K562 (cell line): ENCODE results near the gene GRK3. TPM values are rescaled to one million over a fixed set of nuclear protein-coding genes. Genes with fewer than 3 reads are reported as not detected.

Experiments used
- ATAC-seq: fragments of 200-7000 bp; cut with Tn5 transposase; 3 replicates; pipeline ENCODE4 v1.9.1; 2020; ENCODE audit warnings: moderate library complexity
- BruUV-seq: library from RNA; stranded (reverse); fragments of 400-500 nt; replicated peaks from 2 replicates; lab custom pipeline; 2021; lab: Mats Ljungman, UMichigan
- CTCF ChIA-PET: fragments of 300-600 bp; formaldehyde crosslinking; extraction: SDS; loops from one replicate; lab custom pipeline; 2021; ENCODE audit warnings: low intra/inter-chr PET ratio; lab: Yijun Ruan, JAX
- POLR2A ChIA-PET: fragments of 300-600, 350-650 bp; sonication (Branson Sonifier 250); formaldehyde crosslinking; extraction: SDS; loops from one replicate; lab custom pipeline; 2021; ENCODE audit warnings: antibody characterized with exemption, inconsistent platforms; lab: Yijun Ruan, JAX
- DNase-seq, 4 experiments: peaks; one replicate each; pipeline versions ENCODE4 v3.0.0 to v3.0.0-alpha.2; 2011 to 2018; ENCODE audit warnings: low spot score in 3 of 4, mixed read lengths in 3 of 4; ENCODE audit errors: extremely low read depth in 1 of 4
- FAIRE-seq: peaks from 2 replicates; lab custom pipeline; 2011; peaks lifted over from hg19 to GRCh38; lab: Jason Lieb, UNC
- H2AFZ ChIP-seq: 2 replicates; pipeline ENCODE4 v1.6.0; 2011; ENCODE audit warnings: low read depth, low read length, control low read depth, inconsistent platforms
- H3K27ac ChIP-seq: fragments of 200-600 bp; 3 replicates; pipeline ENCODE4 v1.8.0; 2011; ENCODE audit warnings: low read depth, mild to moderate bottlenecking, control low read depth, inconsistent platforms, low read length, moderate library complexity, mixed read lengths; ENCODE audit errors: extremely low read depth
- H3K27me3 ChIP-seq, 2 experiments: fragments of 300-600 bp in 1 of 2; 2 replicates in 1 of 2; 3 replicates in 1 of 2; pipeline versions ENCODE4 v1.6.0 to v1.8.0; 2011; ENCODE audit warnings: inconsistent platforms in 2 of 2, low read length in 2 of 2, mild to moderate bottlenecking in 1 of 2, mixed read lengths in 1 of 2, moderate library complexity in 1 of 2; ENCODE audit not compliant: control insufficient read depth in 2 of 2, insufficient read depth in 2 of 2
- H3K36me3 ChIP-seq: fragments of 300-600 bp; 3 replicates; pipeline ENCODE4 v1.8.0; 2011; ENCODE audit warnings: mild to moderate bottlenecking, low read length, inconsistent platforms; ENCODE audit not compliant: control insufficient read depth, insufficient read depth
- H3K4me1 ChIP-seq, 2 experiments: fragments of 200-600 bp in 1 of 2; replicated peaks in 1 of 2; 2 replicates in 1 of 2; 3 replicates in 1 of 2; pipeline versions ENCODE4 v1.5.1 to v1.8.0; 2011; ENCODE audit warnings: inconsistent platforms in 2 of 2, low read length in 2 of 2, mild to moderate bottlenecking in 1 of 2, mixed read lengths in 1 of 2, moderate library complexity in 1 of 2; ENCODE audit not compliant: control insufficient read depth in 2 of 2, insufficient read depth in 2 of 2
- H3K4me2 ChIP-seq: 2 replicates; pipeline ENCODE4 v1.6.1; 2011; ENCODE audit warnings: low read length, control low read depth, inconsistent platforms, mixed read lengths; ENCODE audit not compliant: insufficient read depth
- H3K4me3 ChIP-seq: fragments of 200-600 bp; sonication (generic), shearing (Covaris generic); 2 replicates; pipeline ENCODE4 v1.5.1; 2016; ENCODE audit warnings: control low read depth, inconsistent platforms
- H3K79me2 ChIP-seq: fragments of 200-600 bp; 3 replicates; pipeline ENCODE4 v1.8.0; 2011; ENCODE audit warnings: low read length, inconsistent platforms; ENCODE audit not compliant: control insufficient read depth, insufficient read depth
- H3K9ac ChIP-seq, 2 experiments: 2 replicates each; pipeline versions ENCODE4 v1.6.0 to v1.6.1; 2011; ENCODE audit warnings: low read depth in 2 of 2, low read length in 2 of 2, control low read depth in 1 of 2, inconsistent platforms in 1 of 2, mild to moderate bottlenecking in 1 of 2, mixed read lengths in 1 of 2; ENCODE audit not compliant: insufficient read depth in 1 of 2
- H3K9me1 ChIP-seq: one replicate; pipeline ENCODE4 v1.6.0; 2011; ENCODE audit warnings: inconsistent platforms, mild to moderate bottlenecking, low read length, moderate library complexity; ENCODE audit not compliant: control insufficient read depth, insufficient read depth
- H3K9me3 ChIP-seq: replicated peaks from 2 replicates; pipeline ENCODE4 v1.5.1; 2011; ENCODE audit warnings: low read depth, low read length, inconsistent platforms; ENCODE audit not compliant: control insufficient read depth, insufficient read depth
- H4K20me1 ChIP-seq: replicated peaks from 2 replicates; pipeline ENCODE4 v1.6.1; 2011; ENCODE audit warnings: low read length, inconsistent platforms, mixed read lengths; ENCODE audit not compliant: control insufficient read depth, insufficient read depth
- CAMTA2 ChIP-seq: fragments of 250-450 bp; sonication (Bioruptor Pico); conservative IDR thresholded peaks from 2 replicates; pipeline ENCODE4 v1.5.1; 2022
- CBX1 ChIP-seq: sonication (generic); IDR thresholded peaks from 2 replicates; pipeline ENCODE4 v1.6.1; 2016; ENCODE audit warnings: antibody characterized with exemption, low read depth, mild to moderate bottlenecking
- FOXJ2 ChIP-seq: fragments of 200-800 bp; sonication (Bioruptor generic); IDR thresholded peaks from 2 replicates; pipeline ENCODE4 v1.6.1; 2016; ENCODE audit warnings: missing genetic modification characterization, missing compliant biosample characterization
- GABPB2 ChIP-seq: fragments of 250-450 bp; sonication (Bioruptor Pico); conservative IDR thresholded peaks from 2 replicates; pipeline ENCODE4 v1.5.1; 2021; ENCODE audit warnings: mild to moderate bottlenecking
- HNRNPH1 ChIP-seq: fragments of 200-400 bp; formaldehyde crosslinking; optimal IDR thresholded peaks from 2 replicates; pipeline ENCODE3; 2017; ENCODE audit warnings: low read depth, mild to moderate bottlenecking, low read length, moderate library complexity
- WGBS: fragments of 100-300 bp; shearing (Covaris generic); methylation state at CpG from one replicate; pipeline ENCODE4 v1.1.6; 2016; ENCODE audit warnings: low coverage, mixed read lengths; ENCODE audit not compliant: insufficient coverage; ENCODE audit errors: missing lambda C conversion rate; 5-methylcytosine and 5-hydroxymethylcytosine counted together
- in situ Hi-C: fragments of 300-500 bp; cut with MboI; formaldehyde crosslinking; loops from 4 replicates; pipeline ENCODE4 v1.15.0; 2018; ENCODE audit warnings: inconsistent platforms, mixed read lengths
- intact Hi-C: fragments of 100-400 bp; cut with micrococcal nuclease; formaldehyde crosslinking; loops from 2 replicates; pipeline ENCODE4 v1.14.2; 2022
- polyA plus RNA-seq, 8 experiments: library from polyadenylated mRNA; depleted of rRNA in 4 of 8; stranded (reverse) in 5 of 8; unstranded in 3 of 8; fragments of >200 nt; fragmentation: Nextera tagmentation in 2 of 8; fragmentation: Illumina TruSeq in 1 of 8; extraction: Ambion mirVana in 2 of 8; extraction: Trizol in 1 of 8; gene quantifications; 2 replicates each; pipeline versions ENCODE4 v1.2.1 to v1.2.3, GENCODE V29; 2011 to 2014; ENCODE audit warnings: inconsistent platforms in 1 of 8, missing spikeins in 1 of 8
- total RNA-seq, 7 experiments: library from RNA; depleted of rRNA in 6 of 7; stranded (reverse); fragments of >200 nt in 6 of 7; fragmentation: Illumina TruSeq in 2 of 7; extraction: Trizol in 2 of 7; gene quantifications; 2 replicates each; pipeline versions ENCODE4 v1.2.1 to v1.2.3, GENCODE V29; 2011 to 2021; ENCODE audit warnings: low replicate concordance in 1 of 7
- TF ChIP-seq, protein P1 (sequence below): fragments of 450-650 bp; IDR thresholded peaks from 2 replicates; pipeline ENCODE4 v1.6.1; 2016; ENCODE audit warnings: borderline replicate concordance
- TF ChIP-seq, protein P2 (sequence below), 3 experiments: fragments of 200-800 bp in 1 of 3; fragments of 250-450 bp in 1 of 3; fragments of 450-650 bp in 1 of 3; sonication (Bioruptor Pico) in 1 of 3; sonication (Bioruptor generic) in 1 of 3; formaldehyde crosslinking in 1 of 3; IDR thresholded peaks; 2 replicates each; pipeline versions ENCODE4 v1.6.1 to v1.8.0; 2016 to 2022; ENCODE audit warnings: mild to moderate bottlenecking in 2 of 3, missing genetic modification characterization in 2 of 3, missing compliant biosample characterization in 1 of 3, moderate library complexity in 1 of 3

GRK3 gene
- total and polyA plus RNA-seq, 9 of the 15 experiments (the other 6 are each of a cell fraction or from before 2014, with no cell fraction given): 1.4 to 7.6 (median 3.6) TPM

DNA sequence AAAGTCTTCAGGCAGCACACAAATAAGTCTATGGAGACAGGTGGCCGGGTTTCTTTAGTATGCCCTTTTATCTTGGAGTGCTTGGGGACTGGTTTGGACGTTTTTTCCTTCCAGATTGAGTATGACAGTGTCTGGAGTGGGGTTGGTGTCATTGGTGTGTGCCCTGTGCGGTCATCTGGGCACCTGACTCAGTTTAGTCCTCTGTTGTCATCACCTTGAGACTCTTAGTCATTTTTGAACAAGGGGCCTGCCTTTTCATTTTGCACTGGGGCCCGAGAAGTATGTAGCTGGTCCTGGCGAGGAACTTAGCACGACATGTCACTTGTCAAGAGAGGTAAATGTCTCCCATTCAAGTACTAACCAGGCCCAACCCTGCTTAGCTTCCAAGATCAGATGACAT, 150.3 kb downstream of the GRK3 start:
- FAIRE-seq: no peak
- in situ Hi-C loops: loop anchor here (5.0 kb wide), 1 partner anchor 58 kb away; no protein-coding TSS in a partner anchor
- no peak for TF ChIP-seq HNRNPH1
- TF ChIP-seq, protein P1, sequence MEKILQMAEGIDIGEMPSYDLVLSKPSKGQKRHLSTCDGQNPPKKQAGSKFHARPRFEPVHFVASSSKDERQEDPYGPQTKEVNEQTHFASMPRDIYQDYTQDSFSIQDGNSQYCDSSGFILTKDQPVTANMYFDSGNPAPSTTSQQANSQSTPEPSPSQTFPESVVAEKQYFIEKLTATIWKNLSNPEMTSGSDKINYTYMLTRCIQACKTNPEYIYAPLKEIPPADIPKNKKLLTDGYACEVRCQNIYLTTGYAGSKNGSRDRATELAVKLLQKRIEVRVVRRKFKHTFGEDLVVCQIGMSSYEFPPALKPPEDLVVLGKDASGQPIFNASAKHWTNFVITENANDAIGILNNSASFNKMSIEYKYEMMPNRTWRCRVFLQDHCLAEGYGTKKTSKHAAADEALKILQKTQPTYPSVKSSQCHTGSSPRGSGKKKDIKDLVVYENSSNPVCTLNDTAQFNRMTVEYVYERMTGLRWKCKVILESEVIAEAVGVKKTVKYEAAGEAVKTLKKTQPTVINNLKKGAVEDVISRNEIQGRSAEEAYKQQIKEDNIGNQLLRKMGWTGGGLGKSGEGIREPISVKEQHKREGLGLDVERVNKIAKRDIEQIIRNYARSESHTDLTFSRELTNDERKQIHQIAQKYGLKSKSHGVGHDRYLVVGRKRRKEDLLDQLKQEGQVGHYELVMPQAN: no peak
- TF ChIP-seq, protein P2, sequence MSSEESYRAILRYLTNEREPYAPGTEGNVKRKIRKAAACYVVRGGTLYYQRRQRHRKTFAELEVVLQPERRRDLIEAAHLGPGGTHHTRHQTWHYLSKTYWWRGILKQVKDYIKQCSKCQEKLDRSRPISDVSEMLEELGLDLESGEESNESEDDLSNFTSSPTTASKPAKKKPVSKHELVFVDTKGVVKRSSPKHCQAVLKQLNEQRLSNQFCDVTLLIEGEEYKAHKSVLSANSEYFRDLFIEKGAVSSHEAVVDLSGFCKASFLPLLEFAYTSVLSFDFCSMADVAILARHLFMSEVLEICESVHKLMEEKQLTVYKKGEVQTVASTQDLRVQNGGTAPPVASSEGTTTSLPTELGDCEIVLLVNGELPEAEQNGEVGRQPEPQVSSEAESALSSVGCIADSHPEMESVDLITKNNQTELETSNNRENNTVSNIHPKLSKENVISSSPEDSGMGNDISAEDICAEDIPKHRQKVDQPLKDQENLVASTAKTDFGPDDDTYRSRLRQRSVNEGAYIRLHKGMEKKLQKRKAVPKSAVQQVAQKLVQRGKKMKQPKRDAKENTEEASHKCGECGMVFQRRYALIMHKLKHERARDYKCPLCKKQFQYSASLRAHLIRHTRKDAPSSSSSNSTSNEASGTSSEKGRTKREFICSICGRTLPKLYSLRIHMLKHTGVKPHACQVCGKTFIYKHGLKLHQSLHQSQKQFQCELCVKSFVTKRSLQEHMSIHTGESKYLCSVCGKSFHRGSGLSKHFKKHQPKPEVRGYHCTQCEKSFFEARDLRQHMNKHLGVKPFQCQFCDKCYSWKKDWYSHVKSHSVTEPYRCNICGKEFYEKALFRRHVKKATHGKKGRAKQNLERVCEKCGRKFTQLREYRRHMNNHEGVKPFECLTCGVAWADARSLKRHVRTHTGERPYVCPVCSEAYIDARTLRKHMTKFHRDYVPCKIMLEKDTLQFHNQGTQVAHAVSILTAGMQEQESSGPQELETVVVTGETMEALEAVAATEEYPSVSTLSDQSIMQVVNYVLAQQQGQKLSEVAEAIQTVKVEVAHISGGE (CRISPR knock-in tag; IDR thresholded peaks at IDR 0.05): no peak
- no peak for TF ChIP-seq GABPB2 (CRISPR knock-in tag)
- no peak for TF ChIP-seq CBX1
- no peak for TF ChIP-seq CAMTA2 (CRISPR knock-in tag)
- TF ChIP-seq FOXJ2 (tag): no peak
- no TSS peak for BruUV-seq
- Histone ChIP-seq H3K36me3 (no peaks in the 10 kb centered on the region), H3K27me3 (no peaks in the 10 kb centered on the region), H3K4me2 (no peak overlapping the region), H3K9ac (no peak overlapping the region), H3K9me1 (no peaks in the 10 kb centered on the region), H3K9me3 (no peaks in the 10 kb centered on the region), H2AFZ (no peak overlapping the region), H3K4me1 (no peaks in the 10 kb centered on the region), H4K20me1 (no peaks in the 10 kb centered on the region), H3K27ac (no peak overlapping the region), H3K4me3 (no peak overlapping the region), H3K79me2 (no peaks in the 10 kb centered on the region)
- ChIA-PET CTCF (no interaction called here), POLR2A (interaction anchor here (1.6 to 1.7 kb wide), 2 partner anchors 16 to 28 kb away, joined by 4 to 5 read pairs; no protein-coding TSS in a partner anchor)
- no peak for DNase-seq
- 43% methylated on average over 6 of the region's 6 CpGs for WGBS
- intact Hi-C loops: no loop called here
- ATAC-seq: no peak
